Mesenchymal stem cell (in vitro differentiated cells and primary cell): Measurements from ENCODE around the gene RASGRP4.

Source experiments
- DNase-seq: peaks from one replicate; pipeline ENCODE4 v3.0.0-alpha.2; 2013
- H2AFZ ChIP-seq: one replicate; pipeline ENCODE4 v1.6.1; 2013; ENCODE audit warnings: low read depth, mild to moderate bottlenecking, control low read depth, inconsistent platforms, low read length, moderate library complexity
- H2AK5ac ChIP-seq: 2 replicates; pipeline ENCODE4 v1.6.1; 2013; ENCODE audit warnings: low read length, moderate library complexity, mild to moderate bottlenecking, inconsistent platforms; ENCODE audit not compliant: severe bottlenecking
- H2BK120ac ChIP-seq: one replicate; pipeline ENCODE4 v1.6.1; 2013; ENCODE audit warnings: low read depth, mild to moderate bottlenecking, inconsistent platforms, low read length, moderate library complexity
- H2BK12ac ChIP-seq, 2 experiments: one replicate each; pipeline ENCODE4 v1.6.1; 2013; ENCODE audit warnings: inconsistent platforms in 2 of 2, low read length in 2 of 2, mild to moderate bottlenecking in 2 of 2, moderate library complexity in 2 of 2, control low read depth in 1 of 2
- H2BK15ac ChIP-seq: one replicate; pipeline ENCODE4 v1.6.1; 2013; ENCODE audit warnings: mild to moderate bottlenecking, low read depth, inconsistent platforms; ENCODE audit not compliant: poor library complexity, severe bottlenecking
- H2BK5ac ChIP-seq: 2 replicates; pipeline ENCODE4 v1.6.1; 2013; ENCODE audit warnings: low read depth, mild to moderate bottlenecking, low read length, control low read depth, inconsistent platforms; ENCODE audit not compliant: poor library complexity, severe bottlenecking
- H3K14ac ChIP-seq, 2 experiments: one replicate each; pipeline ENCODE4 v1.6.1; 2013; ENCODE audit warnings: inconsistent platforms in 2 of 2, low read length in 2 of 2, control low read depth in 1 of 2, mild to moderate bottlenecking in 1 of 2, moderate library complexity in 1 of 2
- H3K18ac ChIP-seq, 2 experiments: one replicate each; pipeline ENCODE4 v1.6.1; 2013; ENCODE audit warnings: inconsistent platforms in 2 of 2, low read length in 2 of 2, control low read depth in 1 of 2, low read depth in 1 of 2, mild to moderate bottlenecking in 1 of 2
- H3K23ac ChIP-seq, 2 experiments: one replicate each; pipeline ENCODE4 v1.6.1; 2013; ENCODE audit warnings: inconsistent platforms in 2 of 2, low read length in 2 of 2, mild to moderate bottlenecking in 2 of 2, moderate library complexity in 2 of 2, control low read depth in 1 of 2
- H3K27ac ChIP-seq: 2 replicates; pipeline ENCODE4 v1.5.1; 2013; ENCODE audit warnings: mild to moderate bottlenecking, moderate library complexity, low read length, control low read depth, inconsistent platforms; ENCODE audit not compliant: poor library complexity, severe bottlenecking
- H3K27me3 ChIP-seq, 2 experiments: 2 replicates each; pipeline versions ENCODE4 v1.6.1 to v1.7.0; 2013; ENCODE audit warnings: low read length in 2 of 2, mild to moderate bottlenecking in 2 of 2, moderate library complexity in 2 of 2, control low read depth in 1 of 2, inconsistent platforms in 1 of 2; ENCODE audit not compliant: control insufficient read depth in 1 of 2, insufficient read depth in 1 of 2
- H3K36me3 ChIP-seq, 2 experiments: 2 replicates each; pipeline versions ENCODE4 v1.6.1 to v1.7.0; 2013; ENCODE audit warnings: low read length in 2 of 2, control low read depth in 1 of 2, inconsistent platforms in 1 of 2, low read depth in 1 of 2, mild to moderate bottlenecking in 1 of 2; ENCODE audit not compliant: insufficient read depth in 2 of 2, control insufficient read depth in 1 of 2
- H3K4ac ChIP-seq, 2 experiments: one replicate each; pipeline ENCODE4 v1.6.1; 2013; ENCODE audit warnings: inconsistent platforms in 2 of 2, low read length in 2 of 2, mild to moderate bottlenecking in 2 of 2, moderate library complexity in 2 of 2, control low read depth in 1 of 2, low read depth in 1 of 2
- H3K4me1 ChIP-seq: 2 replicates; pipeline ENCODE4 v1.6.1; 2013; ENCODE audit warnings: low read depth, low read length, control low read depth; ENCODE audit not compliant: control insufficient read depth, insufficient read depth
- H3K4me2 ChIP-seq: 2 replicates; pipeline ENCODE4 v1.6.1; 2013; ENCODE audit warnings: low read length, mild to moderate bottlenecking, inconsistent platforms; ENCODE audit not compliant: poor library complexity, severe bottlenecking
- H3K4me3 ChIP-seq, 2 experiments: 2 replicates each; pipeline versions ENCODE4 v1.5.1 to v1.7.0; 2013; ENCODE audit warnings: low read length in 2 of 2, mild to moderate bottlenecking in 2 of 2, control low read depth in 1 of 2, low read depth in 1 of 2; ENCODE audit not compliant: insufficient read depth in 1 of 2
- H3K79me1 ChIP-seq: replicated peaks from 2 replicates; pipeline ENCODE4 v1.6.1; 2013; ENCODE audit warnings: mild to moderate bottlenecking, control low read depth, low read length, inconsistent platforms; ENCODE audit not compliant: poor library complexity, severe bottlenecking
- H3K9ac ChIP-seq: 2 replicates; pipeline ENCODE4 v1.7.0; 2013; ENCODE audit warnings: mild to moderate bottlenecking, low read length, moderate library complexity
- H3K9me3 ChIP-seq: 2 replicates; pipeline ENCODE4 v1.7.0; 2013; ENCODE audit warnings: mild to moderate bottlenecking, low read length; ENCODE audit not compliant: control insufficient read depth
- H4K8ac ChIP-seq: one replicate; pipeline ENCODE4 v1.6.1; 2013; ENCODE audit warnings: inconsistent platforms, mild to moderate bottlenecking, low read length, moderate library complexity
- H4K91ac ChIP-seq: one replicate; pipeline ENCODE4 v1.6.1; 2013; ENCODE audit warnings: mild to moderate bottlenecking, low read length, inconsistent platforms
- WGBS: methylation state at CpG from one replicate; pipeline ENCODE4 v1.1.7; 2013; ENCODE audit warnings: mixed read lengths; 5-methylcytosine and 5-hydroxymethylcytosine counted together

RASGRP4 gene

DNA sequence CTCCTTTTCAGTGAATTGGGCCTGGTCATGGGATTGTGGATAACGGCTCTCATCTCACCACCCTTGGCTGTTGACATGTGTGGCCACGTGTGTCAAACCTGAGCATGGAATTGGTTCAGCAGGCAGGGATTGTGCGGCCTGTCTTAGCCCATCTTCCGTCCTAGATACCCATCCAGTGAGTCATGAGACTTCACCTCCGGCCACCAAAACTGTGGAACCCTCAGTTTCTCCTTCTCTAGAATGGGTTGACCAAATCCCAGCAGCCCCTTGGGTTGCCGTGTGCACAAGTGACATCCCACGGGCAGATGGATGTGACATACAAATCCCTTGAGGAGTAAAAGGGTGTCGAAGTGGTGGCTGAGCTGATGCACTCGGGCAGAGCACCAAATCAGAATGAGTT lies 44.9 kb downstream of the RASGRP4 start:
- no peak overlapping the region for H2BK12ac ChIP-seq
- H3K4me3 ChIP-seq, result no peak overlapping the region
- H2AK5ac ChIP-seq, result no peak overlapping the region
- no peak overlapping the region for H2BK15ac ChIP-seq
- no peak overlapping the region for H4K91ac ChIP-seq
- WGBS, result 94% methylated on average over 8 of the region's 9 CpGs
- no peak overlapping the region for H3K4me2 ChIP-seq
- no peak overlapping the region for H3K23ac ChIP-seq
- peaks cover 15% of the 10 kb centered on the region for H3K4me1 ChIP-seq
- DNase-seq, result no peak
- H2BK120ac ChIP-seq, result no peak overlapping the region
- H2AFZ ChIP-seq, result no peak overlapping the region
- no peak overlapping the region for H3K18ac ChIP-seq
- H3K79me1 ChIP-seq, result peaks cover 52% of the 10 kb centered on the region
- no peak overlapping the region for H2BK5ac ChIP-seq
- H4K8ac ChIP-seq, result no peak overlapping the region
- H3K27ac ChIP-seq, result no peak overlapping the region
- H3K4ac ChIP-seq, result no peak overlapping the region
- H3K9ac ChIP-seq, result no peak overlapping the region
- H3K14ac ChIP-seq, result no peak overlapping the region
- peaks cover 83 to 86% of the 10 kb centered on the region in 2 experiments for H3K36me3 ChIP-seq
- H3K27me3 ChIP-seq, result no peaks in the 10 kb centered on the region
- H3K9me3 ChIP-seq, result no peaks in the 10 kb centered on the region

DNA sequence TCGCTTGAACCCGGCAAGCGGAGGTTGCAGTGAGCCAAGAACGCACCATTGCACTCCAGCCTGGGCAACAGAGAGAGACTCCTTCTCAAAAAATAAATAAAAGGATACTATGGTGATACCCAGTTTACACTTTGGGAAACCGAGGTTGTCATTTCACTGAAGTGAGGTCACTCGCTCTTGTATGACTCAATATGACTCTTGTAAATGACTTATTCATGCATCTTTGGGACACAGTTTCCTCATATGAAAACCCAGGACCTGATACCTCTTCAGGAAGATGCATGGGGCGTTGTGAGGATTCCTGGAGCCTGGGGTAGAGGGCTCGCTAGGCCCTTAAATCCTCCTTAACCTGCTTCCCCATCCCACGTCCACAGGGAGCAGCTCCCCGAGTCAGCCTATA lies 47.2 kb downstream of the RASGRP4 start:
- H2AK5ac ChIP-seq, result no peak overlapping the region
- DNase-seq, result no peak
- no peak overlapping the region for H3K9ac ChIP-seq
- no peak overlapping the region for H3K4me3 ChIP-seq
- H4K91ac ChIP-seq, result no peak overlapping the region
- H3K4me2 ChIP-seq, result no peak overlapping the region
- H3K9me3 ChIP-seq, result no peaks in the 10 kb centered on the region
- no peak overlapping the region for H3K27ac ChIP-seq
- H3K4me1 ChIP-seq, result peaks cover 9% of the 10 kb centered on the region
- no peak overlapping the region for H3K14ac ChIP-seq
- H2AFZ ChIP-seq, result no peak overlapping the region
- H2BK15ac ChIP-seq, result no peak overlapping the region
- peaks cover 64 to 69% of the 10 kb centered on the region in 2 experiments for H3K36me3 ChIP-seq
- no peaks in the 10 kb centered on the region for H3K27me3 ChIP-seq
- H2BK120ac ChIP-seq, result no peak overlapping the region
- H3K23ac ChIP-seq, result no peak overlapping the region
- no peak overlapping the region for H4K8ac ChIP-seq
- peaks cover 35% of the 10 kb centered on the region for H3K79me1 ChIP-seq
- no peak overlapping the region for H3K18ac ChIP-seq
- H2BK12ac ChIP-seq, result no peak overlapping the region
- 93% methylated on average over 10 of the region's 10 CpGs for WGBS
- no peak overlapping the region for H3K4ac ChIP-seq
- no peak overlapping the region for H2BK5ac ChIP-seq

DNA sequence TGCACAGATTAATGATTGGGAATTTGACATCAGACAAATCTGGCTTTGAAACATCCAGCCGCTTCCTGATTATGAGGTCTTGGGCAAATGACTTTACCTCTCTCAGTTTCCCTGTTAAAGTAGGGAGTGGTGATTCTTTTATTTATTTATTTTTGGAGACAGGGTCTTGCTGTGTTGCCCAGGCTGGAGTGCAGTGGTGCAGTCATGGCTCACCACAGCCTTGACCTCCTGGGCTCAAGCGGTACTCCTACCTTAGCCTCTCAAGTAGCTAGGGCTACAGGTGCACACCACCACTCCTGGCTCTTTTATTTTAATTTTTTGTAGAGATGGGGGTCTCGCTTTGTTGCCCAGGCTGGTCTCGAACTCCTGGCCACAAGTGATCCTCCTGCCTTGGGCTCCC lies 49.0 kb downstream of the RASGRP4 start:
- Histone ChIP-seq H3K27ac (no peak overlapping the region), H2AK5ac (no peak overlapping the region), H3K4me2 (no peak overlapping the region), H3K9me3 (no peaks in the 10 kb centered on the region), H2BK15ac (no peak overlapping the region), H2AFZ (no peak overlapping the region), H3K9ac (peak overlapping the region; percentile 99), H2BK120ac (no peak overlapping the region), H4K8ac (no peak overlapping the region), H3K79me1 (peaks cover 24% of the 10 kb centered on the region), H3K14ac (no peak overlapping the region), H3K4me1 (peaks cover 9% of the 10 kb centered on the region), H3K23ac (no peak overlapping the region), H3K4ac (no peak overlapping the region), H3K18ac (no peak overlapping the region), H2BK12ac (no peak overlapping the region), H3K27me3 (peaks cover 0 to under 1% of the 10 kb centered on the region in 2 experiments), H4K91ac (no peak overlapping the region), H3K36me3 (peaks cover 49 to 53% of the 10 kb centered on the region in 2 experiments), H3K4me3 (peak overlapping the region in 1 of 2 experiments; percentile 97), H2BK5ac (no peak overlapping the region)
- no peak for DNase-seq
- WGBS, result 97% methylated on average over 4 of the region's 4 CpGs

DNA sequence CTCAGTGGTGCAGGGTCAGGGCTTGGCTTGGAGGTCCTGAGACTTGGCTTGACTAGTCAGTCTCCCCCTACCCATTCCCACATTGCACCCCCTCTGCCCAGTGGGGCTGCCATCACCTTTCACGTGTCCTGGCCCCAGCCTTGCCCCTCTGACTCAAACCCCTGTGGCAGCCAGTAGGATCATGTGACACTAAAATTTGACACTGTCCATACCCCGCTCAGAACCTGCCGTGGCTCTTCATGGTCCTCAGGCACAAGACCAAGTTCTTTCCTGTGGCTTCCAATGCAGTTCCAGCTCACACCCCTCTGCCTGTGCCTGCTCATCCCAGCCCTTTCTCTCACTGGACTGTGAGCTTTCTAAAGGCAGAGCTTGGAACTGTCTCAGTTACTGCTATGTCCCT lies 49.4 kb downstream of the RASGRP4 start:
- H3K9me3 ChIP-seq, result no peaks in the 10 kb centered on the region
- H2BK12ac ChIP-seq, result no peak overlapping the region
- peaks cover 20% of the 10 kb centered on the region for H3K79me1 ChIP-seq
- no peak for DNase-seq
- H3K27me3 ChIP-seq, result peaks cover 0 to 5% of the 10 kb centered on the region in 2 experiments
- no peak overlapping the region for H2BK120ac ChIP-seq
- peaks cover 44 to 48% of the 10 kb centered on the region in 2 experiments for H3K36me3 ChIP-seq
- no peak overlapping the region for H3K18ac ChIP-seq
- peak overlapping the region in 1 of 2 experiments; percentile 48 for H3K23ac ChIP-seq
- no peak overlapping the region for H3K27ac ChIP-seq
- H3K4me2 ChIP-seq, result no peak overlapping the region
- no peak overlapping the region for H2BK15ac ChIP-seq
- no peak overlapping the region for H3K14ac ChIP-seq
- no peak overlapping the region for H2AFZ ChIP-seq
- peak overlapping the region in 1 of 2 experiments; percentile 97 for H3K4me3 ChIP-seq
- no peak overlapping the region for H2AK5ac ChIP-seq
- H3K4ac ChIP-seq, result no peak overlapping the region
- H2BK5ac ChIP-seq, result no peak overlapping the region
- no peak overlapping the region for H4K8ac ChIP-seq
- peak overlapping the region; percentile 99 for H3K9ac ChIP-seq
- WGBS, result 87% methylated on average over 3 of the region's 3 CpGs
- no peak overlapping the region for H4K91ac ChIP-seq
- H3K4me1 ChIP-seq, result peaks cover 9% of the 10 kb centered on the region
